H1 (cell line): ENCODE results near the gene LRRC26. TPM values are rescaled to one million over a fixed set of nuclear protein-coding genes. Genes with fewer than 3 reads are reported as not detected.

Source experiments
- CHD1 ChIP-seq: IDR thresholded peaks from 2 replicates; pipeline ENCODE4 v1.6.1; 2012; ENCODE audit warnings: low read depth, low read length, improper control_type of control experiment
- CHD2 ChIP-seq: IDR thresholded peaks from 2 replicates; pipeline ENCODE4 v1.6.1; 2012; ENCODE audit warnings: low read length, improper control_type of control experiment
- CREB1 ChIP-seq: IDR thresholded peaks from 2 replicates; pipeline ENCODE4 v1.6.1; 2012; ENCODE audit warnings: inconsistent platforms
- GABPA ChIP-seq: IDR thresholded peaks from 2 replicates; pipeline ENCODE4 v1.6.1; 2011; ENCODE audit warnings: mild to moderate bottlenecking, low read length, moderate library complexity, borderline replicate concordance; ENCODE audit not compliant: insufficient read depth
- KDM4A ChIP-seq: IDR thresholded peaks from one replicate; pipeline ENCODE4 v1.7.1; 2012; ENCODE audit warnings: low read depth, mild to moderate bottlenecking, moderate library complexity, low read length, inconsistent platforms; ENCODE audit not compliant: severe bottlenecking
- KDM5A ChIP-seq: fragments of 200-600 bp; IDR thresholded peaks from 2 replicates; pipeline ENCODE4 v1.7.1; 2012; ENCODE audit warnings: mild to moderate bottlenecking, low read length, inconsistent platforms, mixed read lengths
- PHF8 ChIP-seq: fragments of 200-600 bp; sonication (generic); conservative IDR thresholded peaks from 2 replicates; pipeline ENCODE4 v1.7.1; 2012; ENCODE audit warnings: low read depth, mild to moderate bottlenecking, inconsistent platforms, low read length, moderate library complexity
- POLR2A ChIP-seq, 2 experiments: IDR thresholded peaks; 1 replicate in 1 of 2; 2 replicates in 1 of 2; pipeline ENCODE4 v1.6.1; 2011; ENCODE audit warnings: low read depth in 2 of 2, low read length in 2 of 2, mild to moderate bottlenecking in 2 of 2; ENCODE audit errors: control extremely low read depth in 1 of 2
- SIN3A ChIP-seq, 2 experiments: IDR thresholded peaks in 1 of 2; conservative IDR thresholded peaks in 1 of 2; 2 replicates each; pipeline ENCODE4 v1.6.1; 2011 to 2012; ENCODE audit warnings: low read length in 2 of 2, improper control_type of control experiment in 1 of 2, low read depth in 1 of 2, mild to moderate bottlenecking in 1 of 2
- SP1 ChIP-seq: IDR thresholded peaks from 2 replicates; pipeline ENCODE4 v1.6.1; 2011; ENCODE audit warnings: low read depth, low read length
- SP2 ChIP-seq: IDR thresholded peaks from 2 replicates; pipeline ENCODE4 v1.6.1; 2012; ENCODE audit warnings: mild to moderate bottlenecking, low read length, inconsistent platforms
- SP4 ChIP-seq: IDR thresholded peaks from 2 replicates; pipeline ENCODE4 v1.6.1; 2012; ENCODE audit warnings: low read length, inconsistent platforms
- YY1 ChIP-seq: IDR thresholded peaks from 2 replicates; pipeline ENCODE4 v1.6.1; 2011; ENCODE audit warnings: low read depth, mild to moderate bottlenecking, low read length
- polyA plus RNA-seq, 7 experiments: library from polyadenylated mRNA; depleted of rRNA in 3 of 7; stranded (reverse) in 5 of 7; unstranded in 2 of 7; fragments of >200 nt in 5 of 7; fragments of 200-250 nt in 2 of 7; gene quantifications; 1 replicate in 5 of 7; 2 replicates in 1 of 7; 4 replicates in 1 of 7; pipeline versions ENCODE4 v1.2.1 to v1.2.3, GENCODE V29; 2011 to 2013; ENCODE audit warnings: missing spikeins in 2 of 7, mixed read lengths in 2 of 7
- total RNA-seq: library from RNA; stranded (reverse); fragmentation: NEBNext Ultra II Directional; extraction: Animal tissue kit (Norgen Biotek cat#: 25700); gene quantifications from 2 replicates; pipeline ENCODE4 v1.2.1, GENCODE V29; 2021

The LRRC26 gene
- total and polyA plus RNA-seq, 2 of the 8 experiments (the other 6 are each of a cell fraction or from before 2014, with no cell fraction given), result 0.34 to 0.85 TPM

- TF ChIP-seq KDM5A, result no peak
- peak; percentile 93 for TF ChIP-seq SP4
- TF ChIP-seq SP1, result peak; percentile 96
- TF ChIP-seq CHD2, result peak; percentile 83
- TF ChIP-seq GABPA, result peak; percentile 34; the same call in 1 of the 2 replicates
- TF ChIP-seq PHF8, result peak; percentile 71
- peak; percentile 89; the same call in 1 of the 2 replicates for TF ChIP-seq YY1
- peak in 1 of 2 experiments; percentile 88; a peak in 2 of 3 replicates for TF ChIP-seq POLR2A (IDR thresholded peaks at IDR 0.05; ENCODE audit: control extremely low read depth in 1 of 2, low read depth in 2 of 2, low read length in 2 of 2)
- TF ChIP-seq SIN3A (conservative IDR thresholded peaks at IDR 0.05 in 1 of 2, IDR thresholded peaks at IDR 0.05 in 1 of 2; ENCODE audit: low read depth in 1 of 2, low read length in 2 of 2), result peak; percentile 39 to 72; a peak in 2 of 4 replicates
- TF ChIP-seq CHD1, result no peak
- peak; percentile 66 for TF ChIP-seq SP2
- TF ChIP-seq KDM4A, result peak; percentile 22
- peak; percentile 47; the same call in 1 of the 2 replicates for TF ChIP-seq CREB1
- TF ChIP-seq, all 59 proteins: peak for 18
Observed at GRCh38 chr9:137200311-137201204, 30.7 kb upstream of the LRRC26 start, which contains the start of gene TPRN (continued).
